ENCODE results near the gene CPE.

DNA sequence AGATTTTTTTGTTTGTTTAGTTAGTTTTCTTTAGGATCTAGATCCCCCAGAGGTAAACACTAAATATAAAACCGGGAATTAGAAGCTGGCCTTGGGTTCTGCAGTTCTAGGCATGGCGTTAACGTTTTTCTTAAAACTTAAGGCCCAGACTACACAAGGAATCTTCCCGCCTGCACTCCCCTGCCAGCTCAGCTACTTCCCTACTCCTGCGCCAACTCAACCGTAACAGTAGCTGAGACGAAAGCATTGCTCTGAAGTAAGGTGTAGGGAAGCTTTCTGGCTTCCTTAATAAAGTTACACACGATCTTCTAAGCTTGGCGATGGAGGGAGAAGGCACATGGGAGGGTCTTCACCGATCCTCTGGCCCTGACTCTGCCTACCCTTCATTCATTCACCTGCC is 37.1 kb downstream of the CPE start:
- TF ChIP-seq, protein P1, sequence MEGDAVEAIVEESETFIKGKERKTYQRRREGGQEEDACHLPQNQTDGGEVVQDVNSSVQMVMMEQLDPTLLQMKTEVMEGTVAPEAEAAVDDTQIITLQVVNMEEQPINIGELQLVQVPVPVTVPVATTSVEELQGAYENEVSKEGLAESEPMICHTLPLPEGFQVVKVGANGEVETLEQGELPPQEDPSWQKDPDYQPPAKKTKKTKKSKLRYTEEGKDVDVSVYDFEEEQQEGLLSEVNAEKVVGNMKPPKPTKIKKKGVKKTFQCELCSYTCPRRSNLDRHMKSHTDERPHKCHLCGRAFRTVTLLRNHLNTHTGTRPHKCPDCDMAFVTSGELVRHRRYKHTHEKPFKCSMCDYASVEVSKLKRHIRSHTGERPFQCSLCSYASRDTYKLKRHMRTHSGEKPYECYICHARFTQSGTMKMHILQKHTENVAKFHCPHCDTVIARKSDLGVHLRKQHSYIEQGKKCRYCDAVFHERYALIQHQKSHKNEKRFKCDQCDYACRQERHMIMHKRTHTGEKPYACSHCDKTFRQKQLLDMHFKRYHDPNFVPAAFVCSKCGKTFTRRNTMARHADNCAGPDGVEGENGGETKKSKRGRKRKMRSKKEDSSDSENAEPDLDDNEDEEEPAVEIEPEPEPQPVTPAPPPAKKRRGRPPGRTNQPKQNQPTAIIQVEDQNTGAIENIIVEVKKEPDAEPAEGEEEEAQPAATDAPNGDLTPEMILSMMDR (IDR thresholded peaks at IDR 0.05; ENCODE audit: insufficient read depth, low read length): no peak
- TF ChIP-seq GABPA (IDR thresholded peaks at IDR 0.05; ENCODE audit: low read depth): no peak

Data from HL-60 (cell line).